Upper lobe of right lung (tissue), 1 donor: ENCODE data around the gene COL4A1. TPM values are rescaled to one million over a fixed set of nuclear protein-coding genes. Genes with fewer than 3 reads are reported as not detected.

Source experiments
- ATAC-seq: fragments of 200-7000 bp; cut with Tn5 transposase; one replicate; pipeline ENCODE4 v1.9.1; 2020; ENCODE audit warnings: mild to moderate bottlenecking, moderate library complexity
- DNase-seq: peaks from one replicate; pipeline ENCODE4 v3.0.0-alpha.2; 2020
- H3K27ac ChIP-seq: fragments of 200-600 bp; one replicate; pipeline ENCODE4 v1.8.0; 2022
- H3K27me3 ChIP-seq: fragments of 200-600 bp; one replicate; pipeline ENCODE4 v1.8.0; 2022; ENCODE audit warnings: mild to moderate bottlenecking
- H3K36me3 ChIP-seq: fragments of 200-600 bp; one replicate; pipeline ENCODE4 v1.8.0; 2022
- H3K4me1 ChIP-seq: fragments of 200-600 bp; one replicate; pipeline ENCODE4 v1.8.0; 2022
- H3K4me3 ChIP-seq: fragments of 200-600 bp; one replicate; pipeline ENCODE4 v1.8.0; 2022; ENCODE audit warnings: mild to moderate bottlenecking
- H3K9me3 ChIP-seq: fragments of 200-600 bp; one replicate; pipeline ENCODE4 v1.8.0; 2022
- CTCF ChIP-seq: fragments of 200-600 bp; IDR thresholded peaks from one replicate; pipeline ENCODE4 v1.8.0; 2022; ENCODE audit warnings: antibody characterized with exemption
- intact Hi-C: fragments of 100-400 bp; cut with DNase I; formaldehyde crosslinking; loops from one replicate; pipeline ENCODE4 v1.11.0; 2022
- microRNA-seq: library from miRNA; unstranded; fragments of <30 nt; microRNA quantifications from one replicate; pipeline ENCODE4 v1.2.0, GENCODE V29; 2020; ENCODE audit warnings: borderline microRNAs expressed
- total RNA-seq: library from RNA; stranded (reverse); fragmentation: NEBNext Ultra II Directional; extraction: Animal tissue kit (Norgen Biotek cat#: 25700); gene quantifications from one replicate; pipeline ENCODE4 v1.2.1, GENCODE V29; 2021
- donor health status: DM: no; HTN: yes; CAD: no; lungs with severe emphysema.

COL4A1 gene
- total RNA-seq, 1 donor from 2014 or later, result 242 TPM

GRCh38 chr13:110102053-110102452 lies 204.9 kb downstream of the COL4A1 start:
- DNase-seq (no peak), ATAC-seq (no peak)
- Histone ChIP-seq H3K4me1 (no peaks in the 10 kb centered on the region), H3K27ac (no peak overlapping the region), H3K27me3 (no peaks in the 10 kb centered on the region), H3K4me3 (no peak overlapping the region), H3K9me3 (peaks cover 6% of the 10 kb centered on the region), H3K36me3 (no peaks in the 10 kb centered on the region)
- TF ChIP-seq CTCF, result no peak
- intact Hi-C loops, result no loop called here

- Histone ChIP-seq H3K36me3 (no peaks in the 10 kb centered on the region), H3K4me1 (peaks cover 4% of the 10 kb centered on the region), H3K27me3 (no peaks in the 10 kb centered on the region), H3K27ac (no peak overlapping the region), H3K9me3 (peaks cover 6% of the 10 kb centered on the region), H3K4me3 (no peak overlapping the region)
- intact Hi-C loops, result no loop called here
- no peak for TF ChIP-seq CTCF
- ATAC-seq (no peak), DNase-seq (no peak)
These were observed 207.0 kb downstream of the COL4A1 start for GRCh38 chr13:110099922-110100321.

Small RNA genes lying within 50 kb of the gene (microRNA-seq; reads per million reads assigned to microRNA genes)
- not detected for gene MIR8073

Other genes with a start within 250 kb of the COL4A1 start
- 273 TPM for gene COL4A2, start 127 bp upstream of the COL4A1 start, total RNA-seq